ENCODE data around the gene DDR1. TPM values are rescaled to one million over a fixed set of nuclear protein-coding genes. Genes with fewer than 3 reads are reported as not detected.

Gene DDR1
- total RNA-seq, 4 donors from 2014 or later: 131 to 261 (median 140) TPM

- peaks cover 30 to 61% (median 32%) of the 10 kb centered on the region in 3 donors for H3K36me3 ChIP-seq
- TF ChIP-seq CTCF (IDR thresholded peaks at IDR 0.05) (no peak), POLR2A (IDR thresholded peaks at IDR 0.05) (no peak)
- H3K27ac ChIP-seq: peak overlapping the region in 2 of 4 donors; percentile 48 to 57
- peaks cover 19 to 68% (median 39%) of the 10 kb centered on the region in 3 donors for H3K4me1 ChIP-seq
- H3K27me3 ChIP-seq: no peaks in the 10 kb centered on the region
- no peak overlapping the region for H3K4me3 ChIP-seq
- no peak for DNase-seq
- H3K9me3 ChIP-seq: no peaks in the 10 kb centered on the region
- 50 to 73% methylated on average over 4 of the region's 4 CpGs for WGBS, 2 donors
- intact Hi-C loops (cut with DNase I): loop anchor here (10.0 kb wide), 1 partner anchor 205 kb away; the partner anchor contains the start of gene PPP1R18
Measured at GRCh38 chr6:30889496-30889885, 5.2 kb downstream of the DDR1 start.

- DNase-seq: no peak
- intact Hi-C loops (cut with DNase I): loop anchor here (10.0 kb wide), 1 partner anchor 205 kb away; the partner anchor contains the start of gene PPP1R18
- Histone ChIP-seq H3K36me3 (peaks cover 32 to 66% (median 37%) of the 10 kb centered on the region in 3 donors), H3K27ac (peak overlapping the region in 3 of 4 donors; percentile 11 to 57 (median 48)), H3K4me1 (peaks cover 19 to 62% (median 36%) of the 10 kb centered on the region in 3 donors), H3K4me3 (no peak overlapping the region), H3K9me3 (no peaks in the 10 kb centered on the region), H3K27me3 (no peaks in the 10 kb centered on the region)
- WGBS, 2 donors: 50 to 54% methylated on average over 7 to 11 of the region's 14 CpGs
- no peak for TF ChIP-seq CTCF (IDR thresholded peaks at IDR 0.05)
- TF ChIP-seq POLR2A (IDR thresholded peaks at IDR 0.05): no peak
Measured at GRCh38 chr6:30889921-30890645, 5.8 kb downstream of the DDR1 start.

- Histone ChIP-seq H3K36me3 (peaks cover 32 to 74% (median 42%) of the 10 kb centered on the region in 3 donors), H3K4me3 (no peak overlapping the region), H3K27me3 (no peaks in the 10 kb centered on the region), H3K9me3 (no peaks in the 10 kb centered on the region), H3K27ac (peak overlapping the region in 3 of 4 donors; percentile 11 to 57 (median 48)), H3K4me1 (peaks cover 19 to 54% (median 28%) of the 10 kb centered on the region in 3 donors)
- DNase-seq: no peak
- no peak for TF ChIP-seq POLR2A (IDR thresholded peaks at IDR 0.05)
- TF ChIP-seq CTCF (IDR thresholded peaks at IDR 0.05): no peak
- intact Hi-C loops (cut with DNase I): no loop called here
- 72 to 83% methylated on average over 2 to 6 of the region's 12 CpGs for WGBS, 2 donors
Measured at GRCh38 chr6:30890646-30891449, 6.5 kb downstream of the DDR1 start.

GRCh38 chr6:30891450-30891723 is 7.1 kb downstream of the DDR1 start:
- no peak overlapping the region for H3K4me3 ChIP-seq
- H3K36me3 ChIP-seq: peaks cover 32 to 80% (median 43%) of the 10 kb centered on the region in 3 donors
- intact Hi-C loops (cut with DNase I): no loop called here
- H3K27me3 ChIP-seq: no peaks in the 10 kb centered on the region
- H3K9me3 ChIP-seq: no peaks in the 10 kb centered on the region
- DNase-seq: no peak
- WGBS, 2 donors: 33 to 77% methylated on average over 1 to 2 of the region's 4 CpGs
- peaks cover 15 to 49% (median 25%) of the 10 kb centered on the region in 3 donors for H3K4me1 ChIP-seq
- no peak overlapping the region for H3K27ac ChIP-seq
- TF ChIP-seq CTCF (IDR thresholded peaks at IDR 0.05) (no peak), POLR2A (IDR thresholded peaks at IDR 0.05) (no peak)
